ENCODE data around the gene ODF2. TPM values are rescaled to one million over a fixed set of nuclear protein-coding genes. Genes with fewer than 3 reads are reported as not detected.

Gene ODF2
- total RNA-seq, 2 donors from 2014 or later, result 49.4 to 66.2 TPM

Other genes with a start within 250 kb of the ODF2 start
- 10 to 100 TPM; 31.2 to 60.0 TPM for gene GOLGA2, start 180.0 kb upstream of the ODF2 start, total RNA-seq
- 10 to 100 TPM; 12.1 to 14.9 TPM for gene SWI5, start 179.7 kb upstream of the ODF2 start, total RNA-seq
- gene TRUB2, start 133.6 kb upstream of the ODF2 start, total RNA-seq, result 10 to 100 TPM; 22.6 to 35.2 TPM
- 10 to 100 TPM; 30.8 to 44.4 TPM for gene COQ4, start 133.2 kb upstream of the ODF2 start, total RNA-seq
- 10 to 100 TPM in 1 of 2 donors, 1 to 10 TPM in 1; 7.7 to 22.3 TPM for gene SLC27A4, start 115.5 kb upstream of the ODF2 start, total RNA-seq
- gene URM1, start 84.6 kb upstream of the ODF2 start, total RNA-seq, result 10 to 100 TPM; 41.4 to 83.5 TPM
- gene CERCAM, start 35.1 kb upstream of the ODF2 start, total RNA-seq, result 1 to 10 TPM in 1 of 2 donors, under 1 TPM in 1; 0.56 to 1.7 TPM
- 10 to 100 TPM; 53.6 TPM for gene GLE1, start 48.7 kb downstream of the ODF2 start, total RNA-seq
- gene SPTAN1, start 96.6 kb downstream of the ODF2 start, total RNA-seq, result 100 to 1,000 TPM; 294 to 337 TPM
- gene DYNC2I2, start 200.8 kb downstream of the ODF2 start, total RNA-seq, result 10 to 100 TPM; 29.4 to 39.8 TPM
- 100 to 1,000 TPM; 301 to 598 TPM for gene SET, start 233.2 kb downstream of the ODF2 start, total RNA-seq
- 1 to 10 TPM; 4.1 to 9.1 TPM for gene PKN3, start 246.5 kb downstream of the ODF2 start, total RNA-seq

All from activated T-helper 17 cell treated with anti-CD3 and anti-CD28 coated beads, Interleukin-2, amount 50 U/mL, for 72 hours (primary cell).